GM23338 (cell line): Measurements from ENCODE around the gene PAEP.

ENCODE experiments used
- CTCF ChIP-seq, 2 experiments: fragments of 200-600 bp in 1 of 2; sonication (generic) in 1 of 2; conservative IDR thresholded peaks; 2 replicates each; pipeline versions ENCODE4 v1.5.1 to v1.6.1; 2016 to 2017; ENCODE audit warnings: antibody characterized with exemption in 2 of 2, low read depth in 2 of 2, mild to moderate bottlenecking in 2 of 2, moderate library complexity in 1 of 2
- JUNB ChIP-seq: IDR thresholded peaks from one replicate; pipeline ENCODE4 v1.6.1; 2016; ENCODE audit warnings: antibody characterized with exemption; ENCODE audit not compliant: unreplicated experiment

GRCh38 chr9:135524130-135524861 lies 37.3 kb upstream of the PAEP start:
- TF ChIP-seq JUNB (no peak), CTCF (conservative IDR thresholded peaks at IDR 0.05; ENCODE audit: low read depth in 2 of 2) (no peak)
